Measurements from ENCODE around the gene C4orf50. TPM values are rescaled to one million over a fixed set of nuclear protein-coding genes. Genes with fewer than 3 reads are reported as not detected.
"Not testable (repeated sequence)": the region's sequence is repeated elsewhere in the genome, so short reads cannot be mapped to it uniquely, and the experiment has no call there.

Gene C4orf50
- total and polyA plus RNA-seq, 7 donors, result under 0.01 to 0.83 (median 0.43) TPM; not detected in 1

- no peaks in the 10 kb centered on the region for H3K4me1 ChIP-seq
- WGBS, 2 donors, result 53 to 54% methylated on average over 15 of the region's 15 CpGs
- no peak overlapping the region for H3K27ac ChIP-seq
- no peak for DNase-seq
- no peaks in the 10 kb centered on the region for H3K9me3 ChIP-seq
- H3K4me3 ChIP-seq, result no peak overlapping the region
- H3K36me3 ChIP-seq, result no peaks in the 10 kb centered on the region
- intact Hi-C loops (cut with DNase I), result no loop called here
- TF ChIP-seq EP300 (IDR thresholded peaks at IDR 0.05) (no peak), POLR2AphosphoS5 (IDR thresholded peaks at IDR 0.05) (no peak), CTCF (IDR thresholded peaks at IDR 0.05) (no peak), POLR2A (IDR thresholded peaks at IDR 0.05) (no peak)
- no peaks in the 10 kb centered on the region for H3K27me3 ChIP-seq
Measured at GRCh38 chr4:5863461-5864113, 154.6 kb downstream of the C4orf50 start.

GRCh38 chr4:5858020-5858769 is 160.0 kb downstream of the C4orf50 start:
- TF ChIP-seq CTCF (IDR thresholded peaks at IDR 0.05) (no peak), POLR2AphosphoS5 (IDR thresholded peaks at IDR 0.05) (no peak), POLR2A (IDR thresholded peaks at IDR 0.05) (no peak), EP300 (IDR thresholded peaks at IDR 0.05) (no peak)
- no peak overlapping the region for H3K27ac ChIP-seq
- no peaks in the 10 kb centered on the region for H3K27me3 ChIP-seq
- intact Hi-C loops (cut with DNase I), result no loop called here
- H3K9me3 ChIP-seq, result no peaks in the 10 kb centered on the region
- WGBS, 2 donors, result 85 to 86% methylated on average over 16 of the region's 16 CpGs
- no peak overlapping the region for H3K4me3 ChIP-seq
- H3K36me3 ChIP-seq, result no peaks in the 10 kb centered on the region
- DNase-seq, result no peak
- no peaks in the 10 kb centered on the region for H3K4me1 ChIP-seq

DNA sequence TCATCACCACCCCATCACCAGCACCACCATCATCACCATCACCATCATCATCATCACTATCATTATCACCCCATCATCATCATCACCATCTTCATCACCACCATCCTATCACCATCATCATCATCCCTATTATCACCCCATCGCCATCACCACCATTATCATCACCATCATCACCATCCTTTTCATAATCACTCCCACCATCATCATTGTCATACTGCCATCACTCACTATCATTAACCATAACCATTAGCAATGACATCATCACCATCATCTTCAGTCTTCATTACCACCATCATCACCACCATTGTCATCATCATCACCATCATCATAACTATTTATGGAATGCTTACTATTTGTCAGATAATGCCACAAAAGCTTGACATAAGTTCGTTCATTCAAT is 161.0 kb downstream of the C4orf50 start:
- DNase-seq, result no peak
- Histone ChIP-seq H3K9me3 (no peaks in the 10 kb centered on the region), H3K27me3 (peaks cover 0 to 1% (median 0%) of the 10 kb centered on the region in 3 donors), H3K4me1 (no peaks in the 10 kb centered on the region), H3K27ac (no peak overlapping the region), H3K36me3 (no peaks in the 10 kb centered on the region), H3K4me3 (no peak overlapping the region)
- intact Hi-C loops (cut with DNase I), result no loop called here
- 77 to 87% methylated on average over 2 of the region's 2 CpGs for WGBS, 2 donors
- TF ChIP-seq POLR2AphosphoS5 (IDR thresholded peaks at IDR 0.05) (no peak), CTCF (IDR thresholded peaks at IDR 0.05) (no peak), POLR2A (IDR thresholded peaks at IDR 0.05) (no peak), EP300 (IDR thresholded peaks at IDR 0.05) (no peak)

GRCh38 chr4:5856362-5856761 is 161.9 kb downstream of the C4orf50 start:
- H3K9me3 ChIP-seq; H3K27ac ChIP-seq; H3K4me1 ChIP-seq; H3K27me3 ChIP-seq; DNase-seq; intact Hi-C loops (cut with DNase I); H3K4me3 ChIP-seq; H3K36me3 ChIP-seq: not testable (repeated sequence)
- WGBS, 2 donors, result 96 to 97% methylated on average over 3 of the region's 3 CpGs

- no peak for DNase-seq
- H3K9me3 ChIP-seq, result no peaks in the 10 kb centered on the region
- no peak overlapping the region for H3K27ac ChIP-seq
- H3K36me3 ChIP-seq, result no peaks in the 10 kb centered on the region
- H3K4me1 ChIP-seq, result no peaks in the 10 kb centered on the region
- no peak for TF ChIP-seq EP300 (IDR thresholded peaks at IDR 0.05)
- TF ChIP-seq CTCF (IDR thresholded peaks at IDR 0.05), result no peak
- no peak for TF ChIP-seq POLR2A (IDR thresholded peaks at IDR 0.05)
- no peak for TF ChIP-seq POLR2AphosphoS5 (IDR thresholded peaks at IDR 0.05)
- intact Hi-C loops (cut with DNase I), result no loop called here
- 84 to 90% methylated on average over 3 of the region's 3 CpGs for WGBS, 2 donors
- no peak overlapping the region for H3K4me3 ChIP-seq
- H3K27me3 ChIP-seq, result peaks cover 0 to 10% (median 3%) of the 10 kb centered on the region in 3 donors
Measured at GRCh38 chr4:5854929-5855328, 163.3 kb downstream of the C4orf50 start.

Measured in sigmoid colon (tissue), 7 donors.